GM10266 (cell line): ENCODE measurements around the gene MTREX.

Experiments
- DNase-seq: peaks from one replicate; pipeline ENCODE4 v3.0.0; 2012; ENCODE audit errors: extremely low spot score
- TF ChIP-seq, protein P1 (sequence below): IDR thresholded peaks from 2 replicates; pipeline ENCODE4 v1.5.1; 2012; ENCODE audit warnings: mild to moderate bottlenecking, low read depth; ENCODE audit not compliant: control insufficient read depth, insufficient read depth; ENCODE audit errors: missing control alignments

MTREX gene

DNA sequence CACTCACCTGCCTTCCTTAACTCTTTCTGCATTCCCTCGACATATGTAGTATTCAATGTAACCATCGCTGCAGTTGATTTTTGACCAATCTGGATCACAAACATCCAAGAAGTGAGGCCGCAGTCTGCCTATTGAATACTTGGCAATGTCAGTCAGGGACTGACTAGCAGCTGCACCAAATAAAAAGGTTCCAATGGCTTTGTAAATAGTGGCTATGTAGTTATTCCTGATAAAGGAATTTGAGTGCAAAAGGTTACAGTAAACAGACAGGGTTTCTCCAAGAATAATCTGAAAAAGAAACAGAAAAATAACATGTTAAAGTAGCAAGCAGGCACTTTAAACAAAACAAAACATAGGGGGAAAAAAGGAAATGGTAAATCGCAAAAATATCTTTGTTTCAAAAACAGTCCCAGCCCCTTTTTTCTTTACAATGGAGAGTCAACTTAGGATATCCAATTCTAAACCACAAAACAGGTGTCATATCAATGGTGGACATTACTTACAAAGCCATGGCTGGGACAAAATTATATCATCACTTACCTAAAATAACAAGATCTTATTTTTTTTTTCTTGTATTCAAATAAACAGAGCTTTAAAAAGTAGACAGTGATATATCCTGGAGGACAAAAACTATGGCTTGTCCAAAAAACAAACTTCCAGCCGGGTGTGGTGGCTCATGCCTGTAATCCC is 160.2 kb downstream of the MTREX start:
- DNase-seq = no peak
- TF ChIP-seq, protein P1, sequence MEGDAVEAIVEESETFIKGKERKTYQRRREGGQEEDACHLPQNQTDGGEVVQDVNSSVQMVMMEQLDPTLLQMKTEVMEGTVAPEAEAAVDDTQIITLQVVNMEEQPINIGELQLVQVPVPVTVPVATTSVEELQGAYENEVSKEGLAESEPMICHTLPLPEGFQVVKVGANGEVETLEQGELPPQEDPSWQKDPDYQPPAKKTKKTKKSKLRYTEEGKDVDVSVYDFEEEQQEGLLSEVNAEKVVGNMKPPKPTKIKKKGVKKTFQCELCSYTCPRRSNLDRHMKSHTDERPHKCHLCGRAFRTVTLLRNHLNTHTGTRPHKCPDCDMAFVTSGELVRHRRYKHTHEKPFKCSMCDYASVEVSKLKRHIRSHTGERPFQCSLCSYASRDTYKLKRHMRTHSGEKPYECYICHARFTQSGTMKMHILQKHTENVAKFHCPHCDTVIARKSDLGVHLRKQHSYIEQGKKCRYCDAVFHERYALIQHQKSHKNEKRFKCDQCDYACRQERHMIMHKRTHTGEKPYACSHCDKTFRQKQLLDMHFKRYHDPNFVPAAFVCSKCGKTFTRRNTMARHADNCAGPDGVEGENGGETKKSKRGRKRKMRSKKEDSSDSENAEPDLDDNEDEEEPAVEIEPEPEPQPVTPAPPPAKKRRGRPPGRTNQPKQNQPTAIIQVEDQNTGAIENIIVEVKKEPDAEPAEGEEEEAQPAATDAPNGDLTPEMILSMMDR = no peak

DNA sequence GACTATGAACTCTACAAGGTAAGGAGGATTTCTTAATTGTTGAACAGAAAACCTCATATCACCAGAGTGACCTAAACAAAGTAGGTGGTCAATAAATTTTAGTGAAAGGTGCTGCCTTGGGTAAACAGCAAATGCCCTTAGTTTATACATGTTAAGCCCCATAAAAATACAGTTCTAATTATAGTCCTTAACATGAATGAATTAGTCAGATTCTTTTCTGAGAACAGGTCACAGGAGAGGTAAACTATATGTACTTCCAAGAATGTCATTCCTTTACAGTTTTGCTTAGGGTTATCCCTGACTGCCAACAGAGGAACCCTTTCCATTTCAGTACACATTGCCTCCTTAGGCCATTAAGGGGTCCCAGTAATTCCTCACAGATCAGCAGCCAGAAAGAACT is 162.1 kb downstream of the MTREX start:
- TF ChIP-seq, protein P1 = no peak
- DNase-seq = no peak

DNA sequence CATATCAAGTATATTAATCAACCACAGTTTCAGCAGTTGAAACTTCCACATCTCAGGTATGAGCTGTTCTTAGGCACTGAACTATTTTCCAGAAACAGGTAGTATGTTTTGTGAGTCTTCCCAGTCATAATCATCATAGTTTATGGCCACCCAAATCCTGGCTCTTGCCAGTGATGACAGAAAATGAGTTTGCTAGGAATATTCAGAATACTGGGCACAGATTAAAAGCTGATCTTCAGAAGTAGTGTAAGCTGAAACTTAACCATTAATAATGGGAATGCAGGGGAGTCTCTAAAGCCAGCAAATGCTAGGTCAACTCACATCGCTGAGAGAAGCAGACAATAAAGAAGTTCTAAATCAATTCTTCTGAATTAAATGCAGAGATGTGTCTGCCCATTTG is 162.5 kb downstream of the MTREX start:
- TF ChIP-seq, protein P1 = no peak
- no peak for DNase-seq

DNA sequence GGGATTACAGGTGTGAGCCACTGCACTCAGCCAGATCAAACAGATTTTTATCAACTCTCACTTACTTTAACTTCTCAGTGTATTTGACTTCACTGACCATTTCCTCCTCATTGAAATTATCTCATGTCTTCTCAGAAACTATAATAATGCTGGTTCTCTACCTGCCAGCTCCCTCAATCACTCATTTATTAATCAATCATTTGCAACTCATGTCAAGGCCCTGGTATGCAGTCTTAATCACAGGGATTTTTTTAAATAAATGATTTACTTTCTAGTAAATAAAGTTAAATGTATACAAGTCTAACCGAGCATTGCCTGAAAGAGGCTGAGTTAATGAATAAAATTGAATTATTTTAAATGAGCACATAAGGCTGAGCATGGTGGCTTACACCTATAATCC is 163.7 kb downstream of the MTREX start:
- no peak for DNase-seq
- TF ChIP-seq, protein P1 = no peak

DNA sequence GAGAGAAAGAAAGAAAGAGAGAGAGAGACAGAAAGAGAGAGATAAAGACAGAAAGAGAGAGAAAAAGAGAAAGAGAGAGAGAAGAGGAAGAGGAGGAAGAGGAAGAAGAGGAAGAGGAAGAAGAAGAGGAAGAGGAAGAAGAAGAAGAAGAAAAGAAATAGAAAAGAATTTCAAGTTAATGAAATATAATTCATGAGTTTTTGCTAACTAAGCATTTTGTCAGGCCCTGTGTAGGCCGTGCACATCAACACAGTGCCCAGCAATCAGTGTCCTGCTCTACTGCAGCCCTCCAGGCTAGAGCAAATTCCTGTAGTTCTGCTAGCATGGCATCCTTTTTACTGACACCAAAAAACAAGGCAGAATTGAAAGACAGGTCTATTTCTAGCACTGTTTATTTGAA is 164.9 kb downstream of the MTREX start:
- DNase-seq = no peak
- TF ChIP-seq, protein P1 = no peak
